Measurements from ENCODE around the gene CUX1. TPM values are rescaled to one million over a fixed set of nuclear protein-coding genes. Genes with fewer than 3 reads are reported as not detected.
"Not testable (repeated sequence)": the region's sequence is repeated elsewhere in the genome, so short reads cannot be mapped to it uniquely, and the experiment has no call there.

Gene CUX1
- total RNA-seq, 1 donor from 2014 or later: 33.3 TPM

DNA sequence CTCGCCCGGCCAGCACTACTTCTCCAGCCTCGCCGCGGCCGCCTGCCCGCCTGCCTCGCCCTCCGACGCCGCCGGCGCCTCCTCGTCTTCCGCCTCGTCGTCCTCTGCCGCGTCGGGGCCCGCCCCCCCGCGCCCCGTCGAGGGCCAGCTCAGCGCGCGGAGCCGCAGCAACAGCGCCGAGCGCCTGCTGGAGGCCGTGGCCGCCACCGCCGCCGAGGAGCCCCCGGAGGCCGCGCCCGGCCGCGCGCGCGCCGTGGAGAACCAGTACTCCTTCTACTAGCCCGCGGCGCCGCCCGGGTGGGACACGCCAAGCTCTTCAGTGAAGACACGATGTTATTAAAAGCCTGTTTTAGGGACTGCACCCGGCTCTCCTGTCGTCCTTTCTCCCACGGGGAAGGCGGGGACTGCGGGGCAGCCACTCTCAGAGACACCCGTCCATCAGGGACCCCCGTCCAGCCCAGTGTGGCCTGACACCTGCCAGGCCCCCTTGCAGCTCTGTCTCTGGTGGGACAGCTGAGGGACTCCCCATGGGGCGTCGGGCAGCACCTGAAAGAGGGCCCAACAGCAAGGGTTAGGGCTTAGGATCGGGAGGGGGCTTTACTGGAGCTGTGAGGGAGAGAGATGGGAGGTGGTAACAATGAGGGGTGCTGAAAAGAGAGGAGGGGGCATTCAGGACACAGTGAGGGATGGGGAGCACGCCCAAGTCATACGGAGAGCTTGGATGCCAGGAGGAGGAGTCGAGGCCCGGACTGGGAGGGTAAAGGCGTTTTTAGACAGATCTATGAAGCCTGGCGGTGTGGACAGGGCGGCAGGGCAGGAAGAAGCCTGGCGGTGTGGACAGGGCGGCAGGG is 504.1 kb downstream of the CUX1 start:
- intact Hi-C loops (cut with micrococcal nuclease): no loop called here

DNA sequence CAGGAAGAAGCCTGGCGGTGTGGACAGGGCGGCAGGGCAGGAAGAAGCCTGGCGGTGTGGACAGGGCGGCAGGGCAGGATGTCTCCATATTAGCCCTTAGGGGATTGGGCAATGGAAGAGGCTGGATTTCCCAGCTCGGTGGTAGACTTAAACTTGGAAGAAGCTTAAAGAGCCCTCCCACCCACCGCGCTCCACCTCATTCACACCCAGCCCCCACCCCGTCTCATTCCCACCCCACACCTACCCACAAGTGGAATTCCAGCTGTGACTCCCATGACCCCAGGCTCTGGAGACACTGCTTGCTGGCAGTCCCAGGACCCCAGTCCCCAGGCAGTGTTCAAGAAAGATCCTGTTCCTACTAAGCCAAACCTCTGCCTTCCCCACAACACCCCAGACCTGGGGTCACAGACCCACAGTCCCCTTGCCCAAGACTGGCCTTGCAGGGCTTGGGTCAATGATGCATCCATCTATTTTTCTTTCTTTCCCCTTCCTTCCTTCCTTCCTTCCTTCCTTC is 504.8 kb downstream of the CUX1 start:
- intact Hi-C loops (cut with micrococcal nuclease): no loop called here

DNA sequence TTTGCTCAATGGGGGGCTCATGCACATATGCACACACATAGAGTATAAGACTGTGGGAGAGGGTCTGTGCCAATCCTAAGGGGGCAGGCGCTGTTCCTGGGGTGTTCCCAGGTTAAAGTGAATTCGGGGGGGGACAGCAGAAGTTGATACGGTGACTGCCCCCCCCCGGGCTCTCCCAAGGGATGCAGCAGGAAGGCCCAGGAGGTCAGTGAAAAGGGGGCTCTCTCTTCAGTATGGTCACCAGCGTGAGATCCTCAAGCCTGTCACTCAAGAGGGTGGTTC is 506.4 kb downstream of the CUX1 start:
- intact Hi-C loops (cut with micrococcal nuclease): no loop called here

DNA sequence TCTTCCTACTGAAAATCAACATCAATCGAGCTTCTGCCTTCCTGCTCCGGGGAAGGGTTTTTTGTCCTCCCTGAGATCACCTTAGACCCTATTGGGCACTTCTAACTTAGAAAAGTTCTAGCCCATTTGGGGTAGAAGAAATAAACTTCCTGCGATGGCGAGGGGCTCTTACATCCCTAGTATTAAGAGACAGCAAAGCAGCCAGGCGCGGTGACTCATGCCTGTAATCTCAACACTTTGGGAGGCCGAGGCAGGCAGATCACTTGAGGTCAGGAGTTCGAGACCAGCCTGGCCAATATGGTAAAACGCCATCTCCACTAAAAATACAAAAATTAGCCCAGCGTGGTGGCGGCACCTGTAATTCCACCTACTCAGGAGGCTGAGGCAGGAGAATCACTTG is 507.7 kb downstream of the CUX1 start:
- intact Hi-C loops (cut with micrococcal nuclease): not testable (repeated sequence)

DNA sequence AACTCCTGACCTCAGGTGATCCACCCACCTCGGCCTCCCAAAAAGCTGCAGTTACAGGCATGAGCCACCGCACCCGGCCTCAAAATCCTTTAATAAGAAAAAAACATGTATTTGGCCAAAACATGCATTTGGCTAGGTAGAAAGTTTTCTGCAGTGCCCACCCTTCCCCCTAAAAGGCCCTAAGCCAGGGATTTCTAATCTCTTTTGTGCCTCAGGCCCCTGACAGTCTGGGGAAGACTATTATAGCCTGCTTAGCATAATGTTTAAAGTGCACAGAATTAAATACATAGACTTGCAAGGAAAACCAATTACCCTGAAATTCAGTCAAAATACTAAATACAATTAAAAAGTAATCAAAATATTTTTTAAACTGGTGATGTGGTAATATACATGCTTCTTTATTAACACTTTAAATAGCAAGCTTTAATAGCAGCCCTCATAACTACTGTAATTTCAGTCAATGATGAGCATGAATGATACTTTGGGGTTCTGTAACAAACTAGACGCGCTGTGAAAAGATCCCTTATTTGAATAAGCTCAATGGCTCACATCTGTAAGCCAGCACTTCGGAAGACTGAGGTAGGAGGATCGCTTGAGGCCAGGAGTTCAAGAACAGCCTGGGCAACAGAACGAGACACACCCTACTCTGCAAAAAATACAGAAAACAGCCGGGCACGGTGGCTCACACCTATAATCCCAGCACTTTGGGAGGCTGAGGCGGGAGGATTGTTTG is 508.9 kb downstream of the CUX1 start:
- intact Hi-C loops (cut with micrococcal nuclease): no loop called here

GRCh38 chr7:102327183-102327582 is 509.8 kb downstream of the CUX1 start:
- intact Hi-C loops (cut with micrococcal nuclease): not testable (repeated sequence)

DNA sequence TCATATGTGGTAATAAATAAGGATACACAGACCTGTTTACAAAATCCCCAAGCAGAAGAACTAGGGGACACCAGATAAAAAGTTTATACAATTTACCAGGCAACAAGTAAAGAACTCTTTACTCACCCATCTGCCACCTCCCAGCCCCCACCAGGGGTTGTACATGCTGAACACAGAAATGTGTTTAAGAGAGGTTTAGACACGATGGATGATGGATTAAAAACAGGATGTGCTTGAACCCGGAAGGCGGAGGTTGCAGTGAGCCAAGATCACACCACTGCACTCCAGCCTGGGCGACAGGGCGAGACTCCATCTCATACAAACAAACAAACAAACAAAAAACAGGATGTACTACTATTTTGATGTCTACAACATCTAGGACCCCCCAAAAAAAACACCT is 511.4 kb downstream of the CUX1 start:
- intact Hi-C loops (cut with micrococcal nuclease): not testable (repeated sequence)

DNA sequence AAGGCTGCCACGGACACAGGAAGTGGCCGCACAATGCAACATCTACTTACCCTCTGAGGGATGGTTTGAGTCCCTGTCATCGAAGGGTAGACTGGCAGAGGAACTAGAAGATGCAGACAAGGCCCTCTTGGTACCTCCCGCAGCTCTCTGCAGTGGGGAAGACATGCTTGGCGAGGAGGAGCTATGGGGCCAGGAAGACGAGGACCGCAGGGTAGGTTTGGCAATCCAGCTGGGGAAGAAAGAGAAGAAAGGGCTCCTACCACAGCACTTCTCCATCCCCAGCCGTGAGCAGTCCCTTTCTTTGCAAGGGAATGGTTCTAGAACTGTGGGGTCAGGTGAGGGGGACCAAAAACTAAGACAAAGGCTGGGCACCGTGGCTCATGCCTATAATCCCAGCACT is 511.9 kb downstream of the CUX1 start:
- intact Hi-C loops (cut with micrococcal nuclease): not testable (repeated sequence)

DNA sequence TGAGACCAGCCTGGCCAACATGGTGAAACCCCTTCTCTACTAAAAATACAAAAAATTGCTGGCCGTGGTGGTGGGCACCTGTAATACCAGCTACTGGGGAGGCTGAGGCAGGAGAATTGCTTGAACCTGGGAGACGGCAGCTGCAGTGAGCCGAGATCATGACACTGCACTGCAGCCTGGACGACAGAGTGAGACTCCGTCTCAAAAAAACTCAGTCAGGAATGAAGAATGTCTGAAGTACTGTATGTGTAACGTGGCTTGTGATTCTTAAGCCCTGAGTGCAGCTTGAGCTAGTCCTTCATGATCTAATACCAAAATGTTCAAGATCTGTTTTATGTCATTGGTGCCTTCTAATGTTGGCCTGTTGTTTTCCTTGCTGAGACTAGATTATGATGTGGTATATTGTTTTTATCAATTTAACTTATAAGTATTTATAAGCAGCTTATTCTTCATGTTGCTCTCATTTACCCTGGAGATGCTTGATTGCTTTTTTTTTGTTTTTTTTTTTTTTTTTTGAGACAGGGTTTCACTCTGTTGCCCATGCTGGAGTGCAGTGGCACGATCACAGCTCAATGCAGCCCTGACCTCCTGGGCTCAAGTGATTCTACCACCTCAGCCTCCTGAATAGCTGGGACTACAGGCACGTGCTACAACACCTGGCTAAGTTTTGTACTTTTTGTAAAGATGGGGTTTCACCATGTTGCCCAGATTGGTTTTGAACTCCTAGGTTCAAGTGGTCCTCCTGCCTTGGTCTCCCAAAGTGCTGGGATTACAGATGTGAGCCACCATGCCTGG is 513.4 kb downstream of the CUX1 start:
- intact Hi-C loops (cut with micrococcal nuclease): not testable (repeated sequence)

Other genes with a start within 250 kb of the CUX1 start
- gene MYL10, start 188.3 kb upstream of the CUX1 start, total RNA-seq: not detected in 2 replicates

All from T-helper 2 cell treated with Interferon-gamma antibody and Interleukin-4, amounts not matched to agents 100 ng/mL and 5 ng/mL, for 36 hours (primary cell).